Measurements from ENCODE around the gene AIDA. TPM values are rescaled to one million over a fixed set of nuclear protein-coding genes. Genes with fewer than 3 reads are reported as not detected.

Gene AIDA
- total RNA-seq, 2 donors from 2014 or later = 129 to 136 TPM

GRCh38 chr1:222629921-222630535, 82.3 kb downstream of the AIDA start:
- Histone ChIP-seq H3K9ac (ENCODE audit: extremely low read depth, low read length, poor library complexity, severe bottlenecking) (no peak overlapping the region), H3K27ac (ENCODE audit: low read depth, low read length) (no peak overlapping the region), H3K27me3 (ENCODE audit: control insufficient read depth, insufficient read depth, low read length, poor library complexity, severe bottlenecking) (no peaks in the 10 kb centered on the region), H3K4me1 (ENCODE audit: control insufficient read depth, insufficient read depth, low read length) (no peaks in the 10 kb centered on the region), H3K4me3 (ENCODE audit: low read length) (no peak overlapping the region), H3K9me3 (ENCODE audit: control insufficient read depth, low read length) (no peaks in the 10 kb centered on the region), H3K36me3 (ENCODE audit: control insufficient read depth, insufficient read depth, low read length) (peaks cover 84% of the 10 kb centered on the region)
- no peak overlapping the region for H3K27ac Mint-ChIP-seq
- DNase-seq = no peak
- H3K4me3 Mint-ChIP-seq = no peak overlapping the region
- peaks cover 69% of the 10 kb centered on the region for H3K36me3 Mint-ChIP-seq (ENCODE audit: low read depth)
- TF ChIP-seq, protein P1, sequence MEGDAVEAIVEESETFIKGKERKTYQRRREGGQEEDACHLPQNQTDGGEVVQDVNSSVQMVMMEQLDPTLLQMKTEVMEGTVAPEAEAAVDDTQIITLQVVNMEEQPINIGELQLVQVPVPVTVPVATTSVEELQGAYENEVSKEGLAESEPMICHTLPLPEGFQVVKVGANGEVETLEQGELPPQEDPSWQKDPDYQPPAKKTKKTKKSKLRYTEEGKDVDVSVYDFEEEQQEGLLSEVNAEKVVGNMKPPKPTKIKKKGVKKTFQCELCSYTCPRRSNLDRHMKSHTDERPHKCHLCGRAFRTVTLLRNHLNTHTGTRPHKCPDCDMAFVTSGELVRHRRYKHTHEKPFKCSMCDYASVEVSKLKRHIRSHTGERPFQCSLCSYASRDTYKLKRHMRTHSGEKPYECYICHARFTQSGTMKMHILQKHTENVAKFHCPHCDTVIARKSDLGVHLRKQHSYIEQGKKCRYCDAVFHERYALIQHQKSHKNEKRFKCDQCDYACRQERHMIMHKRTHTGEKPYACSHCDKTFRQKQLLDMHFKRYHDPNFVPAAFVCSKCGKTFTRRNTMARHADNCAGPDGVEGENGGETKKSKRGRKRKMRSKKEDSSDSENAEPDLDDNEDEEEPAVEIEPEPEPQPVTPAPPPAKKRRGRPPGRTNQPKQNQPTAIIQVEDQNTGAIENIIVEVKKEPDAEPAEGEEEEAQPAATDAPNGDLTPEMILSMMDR (conservative IDR thresholded peaks at IDR 0.05) = no peak
- WGBS, 2 experiments (ENCODE audit: insufficient coverage in 1 of 2, insufficient read length in 1 of 2) = 94% methylated on average over 6 to 7 of the region's 7 CpGs
- no peaks in the 10 kb centered on the region for H3K4me1 Mint-ChIP-seq
- no peaks in the 10 kb centered on the region for H3K27me3 Mint-ChIP-seq (ENCODE audit: insufficient read depth)
- no peaks in the 10 kb centered on the region for H3K9me3 Mint-ChIP-seq

- Mint-ChIP-seq H3K27ac (no peak overlapping the region), H3K27me3 (ENCODE audit: insufficient read depth) (no peaks in the 10 kb centered on the region), H3K4me3 (no peak overlapping the region), H3K4me1 (no peaks in the 10 kb centered on the region), H3K9me3 (no peaks in the 10 kb centered on the region), H3K36me3 (ENCODE audit: low read depth) (peaks cover 74% of the 10 kb centered on the region)
- TF ChIP-seq, protein P1 (conservative IDR thresholded peaks at IDR 0.05) = no peak
- no peak overlapping the region for H3K4me3 ChIP-seq (ENCODE audit: low read length)
- peaks cover 93% of the 10 kb centered on the region for H3K36me3 ChIP-seq (ENCODE audit: control insufficient read depth, insufficient read depth, low read length)
- 93 to 100% methylated on average over 4 to 6 of the region's 6 CpGs for WGBS, 2 experiments (ENCODE audit: insufficient coverage in 1 of 2, insufficient read length in 1 of 2)
- H3K9ac ChIP-seq (ENCODE audit: extremely low read depth, low read length, poor library complexity, severe bottlenecking) = no peak overlapping the region
- no peaks in the 10 kb centered on the region for H3K27me3 ChIP-seq (ENCODE audit: control insufficient read depth, insufficient read depth, low read length, poor library complexity, severe bottlenecking)
- DNase-seq = no peak
- no peak overlapping the region for H3K27ac ChIP-seq (ENCODE audit: low read depth, low read length)
- no peaks in the 10 kb centered on the region for H3K9me3 ChIP-seq (ENCODE audit: control insufficient read depth, low read length)
- no peaks in the 10 kb centered on the region for H3K4me1 ChIP-seq (ENCODE audit: control insufficient read depth, insufficient read depth, low read length)
Observed at GRCh38 chr1:222627232-222627631, 85.1 kb downstream of the AIDA start.

DNA sequence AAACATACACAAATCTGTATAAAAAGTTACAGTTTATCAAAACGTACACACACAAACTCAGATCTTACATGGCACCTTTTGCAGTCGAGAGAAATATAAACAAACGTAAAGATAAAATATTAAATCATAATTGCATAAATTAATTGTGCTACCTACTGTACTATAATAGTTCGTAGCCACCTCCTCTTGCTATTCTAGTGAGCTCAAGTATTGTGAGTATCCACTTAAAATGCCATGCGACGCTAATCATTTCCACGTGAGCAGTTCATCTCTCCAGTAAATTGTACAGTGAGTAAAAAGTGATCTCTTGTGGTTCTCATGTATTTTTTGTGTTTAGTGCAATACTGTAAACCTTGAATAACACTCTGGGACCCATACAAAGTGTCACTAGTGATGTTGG, 88.1 kb downstream of the AIDA start:
- H3K27ac ChIP-seq (ENCODE audit: low read depth, low read length) = no peak overlapping the region
- no peak overlapping the region for H3K9ac ChIP-seq (ENCODE audit: extremely low read depth, low read length, poor library complexity, severe bottlenecking)
- Mint-ChIP-seq H3K36me3 (ENCODE audit: low read depth) (peaks cover 65% of the 10 kb centered on the region), H3K4me3 (no peak overlapping the region), H3K27me3 (ENCODE audit: insufficient read depth) (no peaks in the 10 kb centered on the region), H3K4me1 (peaks cover 6% of the 10 kb centered on the region), H3K27ac (no peak overlapping the region), H3K9me3 (no peaks in the 10 kb centered on the region)
- H3K36me3 ChIP-seq (ENCODE audit: control insufficient read depth, insufficient read depth, low read length) = peaks cover 75% of the 10 kb centered on the region
- WGBS, 2 experiments (ENCODE audit: insufficient coverage in 1 of 2, insufficient read length in 1 of 2) = 98 to 100% methylated on average over 3 to 7 of the region's 7 CpGs
- TF ChIP-seq, protein P1 (conservative IDR thresholded peaks at IDR 0.05) = no peak
- no peaks in the 10 kb centered on the region for H3K4me1 ChIP-seq (ENCODE audit: control insufficient read depth, insufficient read depth, low read length)
- H3K9me3 ChIP-seq (ENCODE audit: control insufficient read depth, low read length) = no peaks in the 10 kb centered on the region
- no peak for DNase-seq
- H3K4me3 ChIP-seq (ENCODE audit: low read length) = no peak overlapping the region
- no peaks in the 10 kb centered on the region for H3K27me3 ChIP-seq (ENCODE audit: control insufficient read depth, insufficient read depth, low read length, poor library complexity, severe bottlenecking)

Data from endodermal cell (in vitro differentiated cells).